PFSK-1 (cell line): ENCODE data around the gene FGF4.

Experiments used
- FOXP2 ChIP-seq: optimal IDR thresholded peaks from 2 replicates; pipeline ENCODE3; 2011; ENCODE audit warnings: borderline replicate concordance, control low read depth, inconsistent platforms; ENCODE audit not compliant: insufficient read depth; ENCODE audit errors: extremely low read length, extremely low read depth
- POLR2AphosphoS5 ChIP-seq: IDR thresholded peaks from 2 replicates; pipeline ENCODE4 v1.6.1; 2012; ENCODE audit warnings: low read depth, mild to moderate bottlenecking, control low read depth, low read length, moderate library complexity
- SIN3A ChIP-seq: IDR thresholded peaks from 2 replicates; pipeline ENCODE4 v1.6.1; 2012; ENCODE audit warnings: mild to moderate bottlenecking, low read length, moderate library complexity, borderline replicate concordance; ENCODE audit not compliant: insufficient read depth
- TAF1 ChIP-seq: IDR thresholded peaks from 2 replicates; pipeline ENCODE4 v1.6.1; 2012; ENCODE audit warnings: low read length, control low read depth, borderline replicate concordance; ENCODE audit not compliant: insufficient read depth
- TF ChIP-seq, protein P1 (sequence below), 2 experiments: IDR thresholded peaks; 2 replicates each; pipeline versions ENCODE4 v1.6.1 to v1.8.0; 2011 to 2012; ENCODE audit warnings: low read depth in 2 of 2, low read length in 2 of 2, control low read depth in 1 of 2, inconsistent platforms in 1 of 2, mild to moderate bottlenecking in 1 of 2, moderate library complexity in 1 of 2; ENCODE audit not compliant: insufficient read depth in 1 of 2

The FGF4 gene

GRCh38 chr11:69812256-69812655 lies 37.1 kb upstream of the FGF4 start:
- TF ChIP-seq FOXP2, result no peak

DNA sequence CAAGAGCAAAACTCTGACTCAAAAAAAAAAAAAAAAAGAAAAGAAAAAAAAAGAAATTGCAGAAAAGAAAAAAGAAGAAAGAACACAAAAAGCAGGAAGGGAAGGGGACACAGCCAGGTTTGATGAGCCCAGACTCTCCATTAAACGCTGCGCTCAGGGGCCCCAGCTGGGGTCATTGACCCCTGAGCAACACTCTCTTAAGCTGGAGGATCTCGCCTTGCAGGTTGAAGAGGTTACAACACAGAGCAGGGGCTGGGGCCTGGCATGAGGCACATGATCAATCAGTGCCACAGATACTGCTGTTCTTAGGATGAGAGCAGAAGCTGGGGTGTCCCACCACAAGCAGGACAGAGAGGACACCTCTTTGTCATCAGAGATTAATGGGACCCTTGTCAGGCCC lies 36.3 kb upstream of the FGF4 start:
- TF ChIP-seq, protein P1, sequence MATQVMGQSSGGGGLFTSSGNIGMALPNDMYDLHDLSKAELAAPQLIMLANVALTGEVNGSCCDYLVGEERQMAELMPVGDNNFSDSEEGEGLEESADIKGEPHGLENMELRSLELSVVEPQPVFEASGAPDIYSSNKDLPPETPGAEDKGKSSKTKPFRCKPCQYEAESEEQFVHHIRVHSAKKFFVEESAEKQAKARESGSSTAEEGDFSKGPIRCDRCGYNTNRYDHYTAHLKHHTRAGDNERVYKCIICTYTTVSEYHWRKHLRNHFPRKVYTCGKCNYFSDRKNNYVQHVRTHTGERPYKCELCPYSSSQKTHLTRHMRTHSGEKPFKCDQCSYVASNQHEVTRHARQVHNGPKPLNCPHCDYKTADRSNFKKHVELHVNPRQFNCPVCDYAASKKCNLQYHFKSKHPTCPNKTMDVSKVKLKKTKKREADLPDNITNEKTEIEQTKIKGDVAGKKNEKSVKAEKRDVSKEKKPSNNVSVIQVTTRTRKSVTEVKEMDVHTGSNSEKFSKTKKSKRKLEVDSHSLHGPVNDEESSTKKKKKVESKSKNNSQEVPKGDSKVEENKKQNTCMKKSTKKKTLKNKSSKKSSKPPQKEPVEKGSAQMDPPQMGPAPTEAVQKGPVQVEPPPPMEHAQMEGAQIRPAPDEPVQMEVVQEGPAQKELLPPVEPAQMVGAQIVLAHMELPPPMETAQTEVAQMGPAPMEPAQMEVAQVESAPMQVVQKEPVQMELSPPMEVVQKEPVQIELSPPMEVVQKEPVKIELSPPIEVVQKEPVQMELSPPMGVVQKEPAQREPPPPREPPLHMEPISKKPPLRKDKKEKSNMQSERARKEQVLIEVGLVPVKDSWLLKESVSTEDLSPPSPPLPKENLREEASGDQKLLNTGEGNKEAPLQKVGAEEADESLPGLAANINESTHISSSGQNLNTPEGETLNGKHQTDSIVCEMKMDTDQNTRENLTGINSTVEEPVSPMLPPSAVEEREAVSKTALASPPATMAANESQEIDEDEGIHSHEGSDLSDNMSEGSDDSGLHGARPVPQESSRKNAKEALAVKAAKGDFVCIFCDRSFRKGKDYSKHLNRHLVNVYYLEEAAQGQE (IDR thresholded peaks at IDR 0.05; ENCODE audit: insufficient read depth in 1 of 2, low read depth in 2 of 2, low read length in 2 of 2), result no peak
- TF ChIP-seq SIN3A (no peak), POLR2AphosphoS5 (no peak), TAF1 (no peak), FOXP2 (no peak)

DNA sequence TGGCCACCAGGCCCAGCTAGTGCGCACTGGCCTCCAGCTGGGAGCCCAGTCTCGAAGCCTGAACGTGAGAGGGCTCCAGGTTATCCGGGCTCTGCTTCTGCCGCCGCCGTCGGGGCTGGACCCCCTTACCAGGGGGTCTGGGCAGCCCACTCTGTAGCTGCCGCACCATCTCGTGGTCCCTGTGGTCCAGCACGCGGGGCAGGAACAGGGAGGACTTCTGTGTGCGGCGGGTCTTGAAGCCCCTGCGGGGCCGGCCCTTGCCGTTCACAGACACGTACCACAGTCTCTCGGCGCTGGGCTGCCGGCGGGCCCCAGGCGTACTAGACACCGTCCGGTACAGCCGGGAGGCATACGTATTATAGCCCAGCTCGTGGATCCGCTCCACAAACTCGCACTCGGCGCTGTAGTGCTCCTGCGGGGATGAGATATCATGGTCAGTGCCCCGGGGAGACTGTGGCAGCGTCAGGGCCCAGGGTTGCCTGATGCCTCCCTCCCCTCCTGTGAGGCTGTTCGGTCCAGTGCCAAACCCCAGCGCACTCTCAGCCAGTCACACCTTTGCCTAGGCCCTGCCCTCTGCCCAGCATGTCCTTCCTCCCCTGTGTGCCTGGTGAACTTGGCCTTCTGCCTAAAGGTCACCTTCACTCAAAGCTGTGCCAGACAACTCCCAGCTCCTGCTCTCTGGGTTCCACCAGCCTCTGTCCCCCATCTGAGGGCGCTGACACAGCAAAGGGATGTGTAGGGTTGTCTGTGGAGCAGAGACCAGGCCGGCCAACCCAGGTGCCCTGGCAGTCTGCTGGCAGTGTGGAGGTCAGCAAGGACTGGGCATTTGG lies 35.4 kb upstream of the FGF4 start:
- TF ChIP-seq POLR2AphosphoS5 (no peak), SIN3A (no peak), FOXP2 (no peak), TAF1 (no peak)
- TF ChIP-seq, protein P1 (IDR thresholded peaks at IDR 0.05; ENCODE audit: insufficient read depth in 1 of 2, low read depth in 2 of 2, low read length in 2 of 2), result no peak

- TF ChIP-seq FOXP2 (no peak), TAF1 (no peak), SIN3A (no peak), POLR2AphosphoS5 (no peak)
- TF ChIP-seq, protein P1 (IDR thresholded peaks at IDR 0.05; ENCODE audit: insufficient read depth in 1 of 2, low read depth in 2 of 2, low read length in 2 of 2), result no peak
Observed at GRCh38 chr11:69808667-69809086, 33.5 kb upstream of the FGF4 start.

DNA sequence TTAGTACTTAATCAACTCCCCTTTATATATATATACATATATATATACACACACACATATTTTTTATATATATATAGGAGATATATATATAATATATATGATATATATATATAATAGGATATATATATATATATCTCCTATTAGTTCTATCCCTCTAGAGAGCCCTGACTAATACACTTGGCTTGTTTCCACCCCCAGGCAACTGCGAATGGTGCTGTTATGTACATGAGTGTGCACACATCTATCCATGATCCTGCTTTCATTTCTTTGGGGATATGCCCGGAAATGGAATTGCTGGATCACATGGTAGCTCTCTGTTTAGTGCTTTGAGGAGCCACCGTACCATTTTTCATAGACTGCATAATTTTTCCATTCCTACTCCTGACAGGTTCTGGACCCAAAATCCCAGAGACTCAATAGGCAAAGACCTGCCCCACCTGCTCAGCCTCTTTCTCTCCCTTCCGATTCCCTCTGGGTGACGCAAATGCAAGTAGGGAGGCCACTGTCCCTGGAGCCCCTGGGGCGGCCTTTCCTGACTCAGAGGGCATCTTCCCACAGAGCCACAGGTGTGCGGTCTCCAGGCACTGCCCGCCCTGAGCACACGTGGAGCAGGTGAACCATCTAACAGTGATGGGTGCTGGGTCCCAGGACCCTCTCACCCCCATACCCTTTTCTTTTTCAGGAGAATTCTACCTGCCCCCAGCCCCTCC lies 32.1 kb upstream of the FGF4 start:
- no peak for TF ChIP-seq FOXP2
- TF ChIP-seq SIN3A, result no peak
- no peak for TF ChIP-seq TAF1
- TF ChIP-seq, protein P1 (IDR thresholded peaks at IDR 0.05; ENCODE audit: insufficient read depth in 1 of 2, low read depth in 2 of 2, low read length in 2 of 2), result no peak
- TF ChIP-seq POLR2AphosphoS5, result no peak
